Stimulated activated naive CD8-positive, alpha-beta T cell treated with anti-CD3 and anti-CD28 coated beads, Interleukin-15, Interleukin-2, amounts not matched to agents 100 ng/mL and 50 ng/mL, for 24 hours (primary cell): ENCODE data around the gene GPX3.

Experiments used
- H3K27ac Mint-ChIP-seq: one replicate; pipeline ENCODE4 v1.8.0; 2021; ENCODE audit warnings: mild to moderate bottlenecking, mixed read lengths
- H3K27me3 Mint-ChIP-seq: one replicate; pipeline ENCODE4 v1.8.0; 2021; ENCODE audit warnings: mixed read lengths
- H3K36me3 Mint-ChIP-seq: one replicate; pipeline ENCODE4 v1.8.0; 2021; ENCODE audit warnings: low read depth, mixed read lengths
- H3K4me1 Mint-ChIP-seq: one replicate; pipeline ENCODE4 v1.8.0; 2021; ENCODE audit warnings: low read depth, mixed read lengths
- H3K4me3 Mint-ChIP-seq: one replicate; pipeline ENCODE4 v1.8.0; 2021; ENCODE audit warnings: mild to moderate bottlenecking, mixed read lengths
- H3K9me3 Mint-ChIP-seq: one replicate; pipeline ENCODE4 v1.8.0; 2021; ENCODE audit warnings: mixed read lengths

The GPX3 gene

GRCh38 chr5:151023047-151023615, 2.7 kb downstream of the GPX3 start:
- no peak overlapping the region for H3K27ac Mint-ChIP-seq
- H3K27me3 Mint-ChIP-seq: peaks cover 9% of the 10 kb centered on the region
- H3K4me3 Mint-ChIP-seq: no peak overlapping the region
- H3K4me1 Mint-ChIP-seq: peaks cover 14% of the 10 kb centered on the region
- H3K36me3 Mint-ChIP-seq: peaks cover 21% of the 10 kb centered on the region
- no peaks in the 10 kb centered on the region for H3K9me3 Mint-ChIP-seq

DNA sequence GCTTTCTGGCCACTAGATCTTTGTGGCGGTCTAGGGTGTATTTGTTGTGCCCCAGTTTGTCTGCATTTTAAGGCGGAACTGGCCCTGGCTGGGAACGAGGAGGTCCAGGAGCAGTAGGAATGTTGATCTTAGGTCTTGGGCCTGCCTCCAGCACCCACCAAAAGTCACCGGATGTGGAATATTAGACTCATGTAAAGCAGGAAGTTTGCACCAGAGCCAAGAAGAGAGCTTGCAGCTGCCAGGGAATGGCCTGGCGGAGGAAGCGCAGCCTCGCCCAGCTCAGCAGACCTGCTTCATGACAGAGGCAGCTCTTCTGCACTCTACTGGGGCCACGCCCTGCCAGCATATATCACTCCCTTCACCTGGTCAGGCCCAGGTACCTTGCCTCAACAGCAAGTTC, 3.3 kb downstream of the GPX3 start:
- Mint-ChIP-seq H3K4me3 (no peak overlapping the region), H3K9me3 (no peaks in the 10 kb centered on the region), H3K4me1 (peaks cover 14% of the 10 kb centered on the region), H3K27me3 (peaks cover 9% of the 10 kb centered on the region), H3K36me3 (peaks cover 27% of the 10 kb centered on the region), H3K27ac (no peak overlapping the region)

DNA sequence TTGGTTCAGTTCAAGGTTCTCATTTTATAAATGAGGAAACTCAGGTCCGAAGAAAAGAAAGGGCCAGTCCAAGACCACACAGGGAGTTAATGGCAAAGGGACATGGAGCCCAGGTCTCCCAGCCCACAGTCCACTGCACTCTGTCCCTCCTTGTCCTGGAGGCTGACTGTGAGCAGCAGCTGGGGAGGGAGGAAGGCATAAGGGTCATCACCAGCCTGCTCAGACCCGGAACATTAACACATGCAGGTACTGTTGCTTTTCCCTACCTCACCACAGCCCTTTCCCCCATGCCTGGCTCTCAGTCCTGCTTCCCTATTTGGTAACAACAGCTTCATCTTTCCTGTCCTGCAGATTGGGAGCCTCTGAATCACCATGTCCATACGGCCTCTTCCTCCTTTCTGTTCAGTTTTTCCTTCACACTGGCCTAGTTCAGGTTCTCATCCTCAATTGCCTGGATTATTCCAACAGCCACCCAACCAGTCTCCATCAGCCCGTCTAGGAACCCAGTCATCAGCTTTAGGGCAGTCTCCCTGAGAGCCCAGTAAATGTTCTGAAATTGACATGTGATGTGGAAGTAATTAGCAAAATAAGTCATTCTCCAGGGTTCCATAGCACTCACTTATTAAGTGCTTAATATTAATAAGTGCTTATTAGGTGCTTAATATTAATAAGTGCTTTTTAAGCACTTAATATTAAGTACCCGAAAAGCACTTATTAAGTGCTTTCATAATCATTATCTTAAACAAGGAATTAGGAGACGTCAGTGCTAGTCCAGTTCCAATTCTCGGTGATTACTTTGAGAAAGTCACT, 4.3 kb downstream of the GPX3 start:
- no peak overlapping the region for H3K4me3 Mint-ChIP-seq
- H3K27ac Mint-ChIP-seq: no peak overlapping the region

GRCh38 chr5:151025250-151025606, 4.8 kb downstream of the GPX3 start:
- no peak overlapping the region for H3K27ac Mint-ChIP-seq
- peaks cover 7% of the 10 kb centered on the region for H3K4me1 Mint-ChIP-seq

More for the DNA sequence above, 4.3 kb downstream of the GPX3 start:
- Mint-ChIP-seq H3K27me3 (peaks cover 5% of the 10 kb centered on the region), H3K36me3 (peaks cover 37% of the 10 kb centered on the region), H3K9me3 (no peaks in the 10 kb centered on the region), H3K4me1 (peaks cover 9% of the 10 kb centered on the region)

GRCh38 chr5:151026088-151026487, 5.7 kb downstream of the GPX3 start:
- no peaks in the 10 kb centered on the region for H3K9me3 Mint-ChIP-seq
- peaks cover 5% of the 10 kb centered on the region for H3K27me3 Mint-ChIP-seq
- H3K4me1 Mint-ChIP-seq: peaks cover 1% of the 10 kb centered on the region
- peaks cover 44% of the 10 kb centered on the region for H3K36me3 Mint-ChIP-seq
- no peak overlapping the region for H3K4me3 Mint-ChIP-seq
- peak overlapping the region; percentile 27 for H3K27ac Mint-ChIP-seq

More at GRCh38 chr5:151025250-151025606, 4.8 kb downstream of the GPX3 start:
- Mint-ChIP-seq H3K9me3 (no peaks in the 10 kb centered on the region), H3K36me3 (peaks cover 37% of the 10 kb centered on the region), H3K27me3 (peaks cover 5% of the 10 kb centered on the region), H3K4me3 (no peak overlapping the region)

DNA sequence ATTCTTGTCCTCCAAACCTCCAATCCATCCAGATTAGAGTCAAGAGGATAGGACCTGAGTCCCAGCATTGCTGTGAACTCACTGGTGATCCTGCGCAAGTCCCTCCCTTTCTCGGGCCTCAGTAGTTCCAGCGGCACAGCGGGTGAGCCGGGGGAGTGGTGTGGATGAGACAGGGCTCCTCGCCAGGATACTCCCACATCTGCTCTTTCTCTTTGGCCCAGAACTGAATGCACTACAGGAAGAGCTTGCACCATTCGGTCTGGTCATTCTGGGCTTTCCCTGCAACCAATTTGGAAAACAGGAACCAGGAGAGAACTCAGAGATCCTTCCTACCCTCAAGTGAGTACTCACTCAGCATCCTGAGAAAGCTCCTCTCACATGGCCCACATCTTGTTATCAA, 6.3 kb downstream of the GPX3 start:
- Mint-ChIP-seq H3K27me3 (peaks cover 4% of the 10 kb centered on the region), H3K36me3 (peaks cover 50% of the 10 kb centered on the region), H3K4me3 (no peak overlapping the region), H3K27ac (no peak overlapping the region), H3K4me1 (no peaks in the 10 kb centered on the region), H3K9me3 (no peaks in the 10 kb centered on the region)

- Mint-ChIP-seq H3K27ac (no peak overlapping the region), H3K36me3 (peaks cover 61% of the 10 kb centered on the region), H3K4me3 (no peak overlapping the region), H3K9me3 (no peaks in the 10 kb centered on the region), H3K27me3 (no peaks in the 10 kb centered on the region), H3K4me1 (no peaks in the 10 kb centered on the region)
Observed at GRCh38 chr5:151027961-151028479, 7.6 kb downstream of the GPX3 start.

GRCh38 chr5:151028717-151029116, 8.3 kb downstream of the GPX3 start:
- H3K4me3 Mint-ChIP-seq: no peak overlapping the region
- no peak overlapping the region for H3K27ac Mint-ChIP-seq
- peaks cover 61% of the 10 kb centered on the region for H3K36me3 Mint-ChIP-seq
- no peaks in the 10 kb centered on the region for H3K4me1 Mint-ChIP-seq
- no peaks in the 10 kb centered on the region for H3K9me3 Mint-ChIP-seq
- H3K27me3 Mint-ChIP-seq: no peaks in the 10 kb centered on the region

- Mint-ChIP-seq H3K27ac (no peak overlapping the region), H3K27me3 (no peaks in the 10 kb centered on the region), H3K9me3 (no peaks in the 10 kb centered on the region), H3K4me1 (no peaks in the 10 kb centered on the region), H3K4me3 (no peak overlapping the region), H3K36me3 (peaks cover 67% of the 10 kb centered on the region)
Observed at GRCh38 chr5:151029179-151030055, 9.0 kb downstream of the GPX3 start.

DNA sequence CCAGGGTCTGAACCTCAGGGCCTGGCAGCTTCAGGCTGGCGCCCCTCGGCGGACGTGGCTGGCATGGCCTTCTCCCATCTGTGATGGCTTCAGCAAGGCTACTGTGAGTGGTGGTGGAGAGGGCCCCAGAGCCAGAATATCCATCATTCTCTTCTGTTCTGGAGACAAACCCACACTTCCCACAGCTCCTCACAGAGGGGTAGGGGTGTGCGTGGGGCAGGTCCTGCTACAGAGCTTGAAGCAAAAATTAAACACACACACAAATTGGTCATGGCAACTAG, 9.6 kb downstream of the GPX3 start:
- no peak overlapping the region for H3K4me3 Mint-ChIP-seq
- H3K27ac Mint-ChIP-seq: no peak overlapping the region
- no peaks in the 10 kb centered on the region for H3K27me3 Mint-ChIP-seq
- no peaks in the 10 kb centered on the region for H3K9me3 Mint-ChIP-seq
- no peaks in the 10 kb centered on the region for H3K4me1 Mint-ChIP-seq
- H3K36me3 Mint-ChIP-seq: peaks cover 73% of the 10 kb centered on the region

GRCh38 chr5:151030379-151030778, 10.0 kb downstream of the GPX3 start:
- Mint-ChIP-seq H3K9me3 (no peaks in the 10 kb centered on the region), H3K4me3 (no peak overlapping the region), H3K36me3 (peaks cover 76% of the 10 kb centered on the region), H3K4me1 (no peaks in the 10 kb centered on the region), H3K27me3 (no peaks in the 10 kb centered on the region), H3K27ac (no peak overlapping the region)

DNA sequence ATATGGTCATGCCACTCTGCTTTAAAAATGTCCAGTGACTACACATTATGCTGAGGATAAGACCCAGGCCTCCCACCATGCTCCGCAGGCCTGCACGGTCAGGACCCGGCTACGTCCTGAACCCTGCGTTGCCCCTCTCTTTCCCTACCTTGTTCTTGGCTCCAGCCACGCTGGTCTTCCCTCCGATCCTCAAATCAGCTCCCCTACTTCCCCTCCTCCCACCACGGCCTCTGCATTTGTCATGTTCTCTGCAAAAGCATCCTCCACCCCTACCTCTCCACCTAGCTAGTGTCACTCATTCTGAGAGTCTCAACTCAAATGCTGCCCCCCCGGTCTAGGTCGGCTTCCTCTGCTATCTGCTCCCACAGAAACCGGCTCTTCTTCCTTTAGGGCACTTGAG, 11.2 kb downstream of the GPX3 start:
- H3K27me3 Mint-ChIP-seq: no peaks in the 10 kb centered on the region
- H3K9me3 Mint-ChIP-seq: no peaks in the 10 kb centered on the region
- no peaks in the 10 kb centered on the region for H3K4me1 Mint-ChIP-seq
- H3K36me3 Mint-ChIP-seq: peaks cover 76% of the 10 kb centered on the region
- no peak overlapping the region for H3K4me3 Mint-ChIP-seq
- H3K27ac Mint-ChIP-seq: no peak overlapping the region

DNA sequence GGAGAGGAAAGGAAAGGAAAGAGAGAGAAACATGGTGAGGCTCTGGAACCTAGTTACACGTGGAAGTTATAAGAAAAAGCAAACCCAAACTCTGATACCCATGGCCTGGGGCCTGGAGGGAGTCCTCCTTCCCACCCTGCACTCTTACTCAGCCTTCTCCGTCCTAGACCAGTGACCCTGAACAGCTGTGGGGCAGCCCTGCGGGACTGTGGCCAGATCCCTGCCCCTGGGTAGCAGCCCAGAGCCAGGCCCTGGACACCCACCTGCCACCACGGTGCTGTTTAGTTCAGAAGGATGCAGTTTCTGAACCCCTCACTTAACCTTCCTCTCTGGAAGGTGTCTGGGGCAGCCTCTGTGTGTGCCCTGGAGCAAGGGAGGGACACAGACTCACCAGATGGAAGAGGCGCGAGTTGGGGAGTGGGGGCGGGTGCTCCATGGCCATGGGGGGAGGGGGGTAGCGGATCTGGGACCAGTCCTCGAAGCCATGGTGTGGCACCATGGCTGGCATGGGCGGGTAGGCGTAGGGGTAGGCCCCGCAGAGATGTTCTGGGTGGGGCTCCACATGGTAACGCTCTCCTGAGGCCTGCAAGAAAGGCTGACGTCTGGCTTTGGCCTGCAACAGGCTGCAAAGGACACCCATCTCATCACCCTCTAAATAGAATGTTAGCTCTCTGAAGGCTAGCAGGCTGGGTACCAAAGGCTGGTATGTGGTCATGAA, 13.0 kb downstream of the GPX3 start:
- no peak overlapping the region for H3K27ac Mint-ChIP-seq
- H3K4me3 Mint-ChIP-seq: no peak overlapping the region
- H3K4me1 Mint-ChIP-seq: no peaks in the 10 kb centered on the region
- H3K9me3 Mint-ChIP-seq: no peaks in the 10 kb centered on the region
- peaks cover 78% of the 10 kb centered on the region for H3K36me3 Mint-ChIP-seq
- no peaks in the 10 kb centered on the region for H3K27me3 Mint-ChIP-seq

- Mint-ChIP-seq H3K27me3 (no peaks in the 10 kb centered on the region), H3K27ac (peak overlapping the region; percentile 23), H3K4me3 (no peak overlapping the region), H3K36me3 (peaks cover 73% of the 10 kb centered on the region), H3K4me1 (peaks cover 10% of the 10 kb centered on the region), H3K9me3 (no peaks in the 10 kb centered on the region)
Observed at GRCh38 chr5:151034422-151035379, 14.3 kb downstream of the GPX3 start.
